Measurements from ENCODE around the gene PROKR2. TPM values are rescaled to one million over a fixed set of nuclear protein-coding genes. Genes with fewer than 3 reads are reported as not detected.

The PROKR2 gene
- total RNA-seq = not detected in 2 replicates

GRCh38 chr20:5316188-5317158, at the start of gene PROKR2:
Gene PROKR2, minus strand, starts transcription at chr20:5316954. Its CDS starts 2,585 bp downstream, at chr20:5314369.

Other genes with a start within 250 kb of the PROKR2 start
- gene TMEM230, start 203.9 kb downstream of the PROKR2 start, total RNA-seq = 67.4 and 72.5 TPM in 2 replicates
- 77.8 and 127 TPM in 2 replicates for gene PCNA, start 197.0 kb downstream of the PROKR2 start, total RNA-seq
- 26.1 and 30.3 TPM in 2 replicates for gene CDS2, start 189.9 kb downstream of the PROKR2 start, total RNA-seq